Measurements from ENCODE around the gene TTC23.

DNA sequence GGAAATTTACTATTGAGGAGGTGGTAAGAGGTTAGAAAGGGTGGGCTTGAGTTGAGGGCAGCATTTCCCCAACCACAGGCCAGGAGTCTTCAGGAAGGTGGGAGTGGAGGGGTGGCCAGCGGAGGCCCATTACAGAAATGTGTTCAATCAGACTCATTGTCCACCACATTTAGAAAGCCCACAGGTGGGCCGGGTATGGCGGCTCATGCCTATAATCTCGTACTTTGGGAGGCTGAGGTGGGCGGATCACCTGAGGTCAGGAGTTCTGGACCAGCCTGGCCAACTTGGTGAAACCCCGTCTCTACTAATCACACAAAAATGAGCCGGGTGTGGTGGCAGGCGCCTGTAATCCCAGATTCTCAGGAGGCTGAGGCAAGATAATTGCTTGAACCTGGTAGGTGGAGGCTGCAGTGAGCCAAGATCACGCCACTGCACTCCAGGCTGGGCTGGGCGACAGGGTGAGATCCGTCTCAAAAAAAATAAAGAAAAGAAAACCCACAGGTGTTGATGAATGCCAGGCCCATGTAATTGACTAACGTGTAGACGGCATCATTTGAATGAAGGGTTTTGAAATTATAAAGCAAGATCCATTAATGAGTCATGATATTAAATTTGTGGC, 156.7 kb downstream of the TTC23 start:
- TF ChIP-seq, protein P1, sequence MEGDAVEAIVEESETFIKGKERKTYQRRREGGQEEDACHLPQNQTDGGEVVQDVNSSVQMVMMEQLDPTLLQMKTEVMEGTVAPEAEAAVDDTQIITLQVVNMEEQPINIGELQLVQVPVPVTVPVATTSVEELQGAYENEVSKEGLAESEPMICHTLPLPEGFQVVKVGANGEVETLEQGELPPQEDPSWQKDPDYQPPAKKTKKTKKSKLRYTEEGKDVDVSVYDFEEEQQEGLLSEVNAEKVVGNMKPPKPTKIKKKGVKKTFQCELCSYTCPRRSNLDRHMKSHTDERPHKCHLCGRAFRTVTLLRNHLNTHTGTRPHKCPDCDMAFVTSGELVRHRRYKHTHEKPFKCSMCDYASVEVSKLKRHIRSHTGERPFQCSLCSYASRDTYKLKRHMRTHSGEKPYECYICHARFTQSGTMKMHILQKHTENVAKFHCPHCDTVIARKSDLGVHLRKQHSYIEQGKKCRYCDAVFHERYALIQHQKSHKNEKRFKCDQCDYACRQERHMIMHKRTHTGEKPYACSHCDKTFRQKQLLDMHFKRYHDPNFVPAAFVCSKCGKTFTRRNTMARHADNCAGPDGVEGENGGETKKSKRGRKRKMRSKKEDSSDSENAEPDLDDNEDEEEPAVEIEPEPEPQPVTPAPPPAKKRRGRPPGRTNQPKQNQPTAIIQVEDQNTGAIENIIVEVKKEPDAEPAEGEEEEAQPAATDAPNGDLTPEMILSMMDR (IDR thresholded peaks at IDR 0.05), result no peak
- TF ChIP-seq POLR2A (IDR thresholded peaks at IDR 0.05), result no peak
